CD4-positive, alpha-beta T cell treated with Interferon alpha-2 for 1 hour (primary cell): ENCODE measurements around the gene DRAP1.

Source experiments
- DNase-seq, 2 donors: peaks; one replicate each; pipeline ENCODE4 v3.0.0-alpha.2; 2020 to 2022

DRAP1 gene

GRCh38 chr11:65906602-65907001, 12.6 kb upstream of the DRAP1 start:
- DNase-seq: no peak

- no peak for DNase-seq
These were observed 11.3 kb upstream of the DRAP1 start for GRCh38 chr11:65907878-65908277.

DNA sequence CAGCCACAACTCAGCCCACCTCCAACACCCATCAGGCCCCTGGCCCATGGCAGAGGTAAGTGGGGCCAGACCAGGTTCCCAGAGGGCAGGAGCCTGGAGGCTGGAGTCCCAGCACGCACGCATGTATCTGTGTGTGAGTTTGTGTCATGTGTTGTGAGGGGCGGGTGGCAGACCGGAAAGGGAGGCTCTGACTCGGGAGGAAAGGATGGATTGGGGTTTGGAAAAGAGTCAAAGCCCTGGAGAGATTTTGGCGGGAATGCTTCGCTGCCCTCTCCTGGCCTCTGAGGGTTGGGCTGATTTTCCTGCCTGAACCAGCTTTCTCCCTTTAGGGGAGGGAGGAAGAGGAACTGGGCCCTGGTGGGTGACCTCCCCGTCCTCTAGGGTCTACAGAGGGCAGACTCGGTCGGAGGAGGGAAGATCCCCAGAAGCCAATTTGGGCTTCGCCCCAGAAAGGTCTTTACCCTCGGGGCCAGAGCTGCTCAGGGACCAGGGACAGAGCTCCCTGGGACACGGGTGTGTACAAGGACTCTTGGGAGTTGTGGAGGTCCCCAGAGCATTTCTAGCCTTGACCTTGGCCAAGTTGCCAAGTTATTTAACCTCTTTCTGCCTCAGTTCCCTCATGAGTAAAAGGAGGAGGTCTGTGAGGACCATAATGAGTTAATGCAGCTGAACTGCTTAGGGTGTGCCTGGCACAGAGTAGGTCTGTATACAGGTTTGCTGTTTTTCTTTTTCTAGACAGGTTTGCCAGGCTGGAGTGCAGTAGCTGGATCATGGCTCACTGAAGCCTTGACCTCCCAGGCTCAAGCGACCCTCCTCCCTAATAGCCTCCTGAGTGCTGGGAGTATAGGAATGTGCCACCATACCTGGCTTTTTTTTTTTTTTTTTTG, 7.3 kb upstream of the DRAP1 start:
- no peak for DNase-seq

GRCh38 chr11:65912845-65913244, 6.4 kb upstream of the DRAP1 start:
- DNase-seq: no peak

- no peak for DNase-seq
These were observed 4.0 kb upstream of the DRAP1 start for GRCh38 chr11:65915101-65915820.

- peak in 1 of 2 donors; percentile 34 for DNase-seq
These were observed 3.4 kb upstream of the DRAP1 start for GRCh38 chr11:65915821-65916251.

GRCh38 chr11:65916391-65916790, 2.8 kb upstream of the DRAP1 start:
- no peak for DNase-seq

- no peak for DNase-seq
These were observed 2.2 kb upstream of the DRAP1 start for GRCh38 chr11:65917077-65917433.

- no peak for DNase-seq
These were observed 1.6 kb upstream of the DRAP1 start for GRCh38 chr11:65917434-65918210.

DNA sequence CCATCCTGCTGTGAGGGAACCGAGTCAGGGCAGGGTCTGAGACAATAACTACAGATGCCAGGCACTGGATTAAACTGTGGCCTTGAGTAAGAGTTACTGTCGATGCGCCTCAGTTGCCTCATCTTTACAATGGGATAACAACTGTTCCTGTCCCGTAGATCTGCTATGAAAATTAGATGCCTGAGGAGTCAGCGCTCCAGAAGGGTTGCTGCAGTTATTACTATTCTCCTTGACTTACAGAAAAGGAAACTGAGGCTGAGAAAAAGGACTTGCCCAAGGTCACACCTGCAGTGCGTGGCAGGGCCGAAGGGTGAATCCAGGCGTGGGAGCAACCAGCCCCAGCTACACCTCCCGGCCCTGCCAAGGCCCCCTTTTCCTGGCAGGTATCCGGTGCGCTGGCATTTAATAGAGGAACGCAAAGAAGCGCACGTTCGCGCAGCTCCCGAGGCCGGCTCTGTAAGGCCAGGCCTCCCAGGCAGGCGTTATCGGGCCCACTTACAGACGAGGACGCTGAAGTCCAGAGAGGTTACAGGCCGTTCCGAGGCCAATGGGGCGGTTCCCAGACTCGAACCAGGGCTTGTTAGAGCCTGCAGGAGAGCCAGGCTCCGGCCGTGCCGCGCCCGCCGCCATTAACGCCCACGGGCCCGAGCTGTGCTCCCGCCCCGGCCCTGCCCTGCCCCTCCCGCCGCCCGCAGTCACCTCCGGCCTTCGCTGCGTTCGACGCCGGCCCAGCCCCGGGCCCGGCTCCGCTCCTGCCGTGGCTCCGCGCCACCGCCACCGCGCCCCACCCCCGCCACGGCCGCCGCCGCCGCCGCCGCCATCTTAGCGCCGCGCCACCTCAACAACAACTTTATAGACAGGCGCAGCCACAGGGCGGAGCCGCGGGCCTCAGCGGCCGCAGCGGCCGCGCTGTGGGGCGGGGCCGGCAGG, 750 bp upstream of the DRAP1 start, which contains the start of gene C11orf68:
Gene C11orf68, minus strand, starts transcription at position 852 of the 930 bp plus-strand sequence. Its CDS starts 31 bp downstream, at position 821.
- no peak for DNase-seq

GRCh38 chr11:65919573-65920371, 546 bp downstream of the DRAP1 start:
- peak in 1 of 2 donors; percentile 77 for DNase-seq

- DNase-seq: no peak
These were observed 1.2 kb downstream of the DRAP1 start for GRCh38 chr11:65920372-65920802.

GRCh38 chr11:65921033-65921555, 1.9 kb downstream of the DRAP1 start:
- no peak for DNase-seq

DNA sequence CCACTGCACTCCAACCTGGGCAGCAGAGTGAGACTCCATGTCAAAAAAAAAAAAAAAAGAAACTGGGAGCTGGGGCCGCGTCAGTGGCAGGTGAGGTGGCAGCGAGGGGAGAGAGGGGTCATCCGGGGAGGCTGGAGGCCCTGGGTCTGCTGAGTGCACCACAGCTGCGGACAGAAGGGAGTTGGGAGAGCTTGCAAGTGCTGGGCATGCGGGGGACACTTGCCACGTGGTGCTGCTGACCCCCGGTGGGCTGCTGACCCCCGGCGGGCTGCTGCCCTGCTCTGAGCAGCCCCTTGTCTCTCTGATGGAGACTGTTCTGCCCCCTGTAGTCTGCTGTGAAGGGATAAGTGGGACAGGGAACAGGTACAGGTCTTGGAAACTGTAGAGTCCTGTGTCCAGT, 2.6 kb downstream of the DRAP1 start:
- DNase-seq: no peak

- DNase-seq: no peak
These were observed 3.3 kb downstream of the DRAP1 start for GRCh38 chr11:65922565-65922964.

- no peak for DNase-seq
These were observed 6.2 kb downstream of the DRAP1 start for GRCh38 chr11:65925397-65925796.

DNA sequence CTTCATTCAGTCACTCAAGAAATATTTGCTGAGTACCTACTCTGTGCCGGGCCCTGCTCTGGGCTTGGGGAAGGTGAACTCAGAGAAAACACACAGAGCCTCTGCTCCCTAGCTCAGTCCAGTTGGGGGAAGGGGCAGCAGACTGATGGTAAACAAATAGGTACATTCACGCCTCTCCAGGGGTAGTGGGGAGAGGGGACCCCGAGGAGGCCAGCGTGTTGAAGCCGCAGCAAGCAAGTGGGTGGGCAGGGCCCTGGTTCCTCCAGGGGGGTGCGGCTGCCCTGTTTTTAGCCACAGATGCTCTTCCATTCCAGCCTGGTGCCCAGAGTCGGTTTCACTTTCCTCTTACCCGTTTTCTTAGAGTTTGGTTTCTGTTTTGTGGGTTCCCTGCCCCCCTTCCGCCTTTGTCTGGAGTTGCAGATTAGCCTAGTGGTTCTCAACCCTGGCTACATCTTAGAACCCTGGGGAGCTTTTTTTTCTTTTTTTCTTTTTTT, 8.7 kb downstream of the DRAP1 start:
- peak; percentile 92 to 94 for DNase-seq

GRCh38 chr11:65928667-65929066, 9.4 kb downstream of the DRAP1 start:
- peak in 1 of 2 donors; percentile 28 for DNase-seq

GRCh38 chr11:65931773-65932557, 12.7 kb downstream of the DRAP1 start:
- DNase-seq: no peak

- peak in 1 of 2 donors; percentile 25 for DNase-seq
These were observed 13.3 kb downstream of the DRAP1 start for GRCh38 chr11:65932558-65932919.
